K562 (cell line): ENCODE measurements around the gene GAL3ST3. TPM values are rescaled to one million over a fixed set of nuclear protein-coding genes. Genes with fewer than 3 reads are reported as not detected.

ENCODE experiments used
- ESRRA ChIP-seq: fragments of 450-650 bp; IDR thresholded peaks from 2 replicates; pipeline ENCODE4 v1.6.1; 2014; ENCODE audit warnings: low read depth, mild to moderate bottlenecking, moderate library complexity, borderline replicate concordance
- ETV6 ChIP-seq, 3 experiments: fragments of 150-350 bp in 1 of 3; sonication (generic) in 1 of 3; formaldehyde crosslinking in 1 of 3; IDR thresholded peaks; 2 replicates each; pipeline versions ENCODE4 v1.6.1 to v1.8.0; 2014 to 2022; ENCODE audit warnings: borderline replicate concordance in 2 of 3, low read depth in 2 of 3, antibody characterized with exemption in 1 of 3, low read length in 1 of 3, mild to moderate bottlenecking in 1 of 3, missing genetic modification reagents in 1 of 3
- HOMEZ ChIP-seq: fragments of 250-450 bp; sonication (Bioruptor Pico); IDR thresholded peaks from 2 replicates; pipeline ENCODE4 v1.4.0; 2020; ENCODE audit warnings: mild to moderate bottlenecking, moderate library complexity
- ID3 ChIP-seq, 2 experiments: fragments of 250-450 bp in 1 of 2; fragments of 450-650 bp in 1 of 2; sonication (Bioruptor Pico) in 1 of 2; IDR thresholded peaks; 2 replicates each; pipeline versions ENCODE4 v1.6.1 to v1.8.0; 2016 to 2021; ENCODE audit warnings: mild to moderate bottlenecking in 2 of 2, moderate library complexity in 2 of 2, missing compliant biosample characterization in 1 of 2, missing genetic modification characterization in 1 of 2
- JUN ChIP-seq, 2 experiments: sonication (generic) in 1 of 2; formaldehyde crosslinking in 1 of 2; IDR thresholded peaks; 2 replicates each; pipeline versions ENCODE4 v1.6.1 to v1.8.0; 2012 to 2022; ENCODE audit warnings: borderline replicate concordance in 2 of 2, mild to moderate bottlenecking in 2 of 2, improper control_type of control experiment in 1 of 2, low read depth in 1 of 2, low read length in 1 of 2, missing genetic modification reagents in 1 of 2
- KDM2B ChIP-seq: fragments of 250-450 bp; sonication (Bioruptor Pico); IDR thresholded peaks from 2 replicates; pipeline ENCODE4 v1.8.0; 2021; ENCODE audit warnings: mild to moderate bottlenecking, moderate library complexity
- KDM5B ChIP-seq: fragments of 200-600 bp; sonication (generic); IDR thresholded peaks from 2 replicates; pipeline ENCODE4 v1.6.1; 2012; ENCODE audit warnings: low read depth, mild to moderate bottlenecking, moderate library complexity, low read length, control low read depth, inconsistent platforms; ENCODE audit not compliant: insufficient replicate concordance
- MAFK ChIP-seq: IDR thresholded peaks from 2 replicates; pipeline ENCODE4 v1.6.1; 2011; ENCODE audit warnings: low read length, improper control_type of control experiment
- MAX ChIP-seq: sonication (generic); formaldehyde crosslinking; IDR thresholded peaks from 2 replicates; pipeline ENCODE4 v1.9.0; 2022; ENCODE audit warnings: mild to moderate bottlenecking, missing genetic modification reagents
- NFIX ChIP-seq: fragments of 250-450 bp; sonication (Bioruptor Pico); IDR thresholded peaks from 2 replicates; pipeline ENCODE4 v1.4.0; 2020; ENCODE audit warnings: low read depth, mild to moderate bottlenecking, moderate library complexity
- NR2C1 ChIP-seq, 2 experiments: fragments of 450-650 bp; IDR thresholded peaks; 2 replicates each; pipeline ENCODE4 v1.6.1; 2017; ENCODE audit warnings: mild to moderate bottlenecking in 2 of 2, antibody characterized with exemption in 1 of 2, inconsistent platforms in 1 of 2, missing compliant biosample characterization in 1 of 2, missing genetic modification characterization in 1 of 2
- NR4A1 ChIP-seq, 2 experiments: fragments of 250-450 bp in 1 of 2; fragments of 450-650 bp in 1 of 2; sonication (Bioruptor Pico) in 1 of 2; IDR thresholded peaks; 2 replicates each; pipeline versions ENCODE4 v1.4.0 to v1.6.1; 2016 to 2020; ENCODE audit warnings: mild to moderate bottlenecking in 2 of 2, missing compliant biosample characterization in 1 of 2, missing genetic modification characterization in 1 of 2, moderate library complexity in 1 of 2
- RB1 ChIP-seq: fragments of 450-650 bp; IDR thresholded peaks from 2 replicates; pipeline ENCODE4 v1.6.1; 2017; ENCODE audit warnings: low read depth, mild to moderate bottlenecking
- ZFP30 ChIP-seq: fragments of 250-450 bp; sonication (Bioruptor Pico); IDR thresholded peaks from 2 replicates; pipeline ENCODE4 v1.8.0; 2022; ENCODE audit warnings: moderate library complexity, mild to moderate bottlenecking, inconsistent platforms, borderline replicate concordance
- ZFP36 ChIP-seq: fragments of 150-350 bp; IDR thresholded peaks from 2 replicates; pipeline ENCODE4 v1.6.1; 2018; ENCODE audit warnings: low read length, low read depth; ENCODE audit not compliant: partially characterized antibody
- ZNF212 ChIP-seq: fragments of 450-650 bp; formaldehyde crosslinking; IDR thresholded peaks from 2 replicates; pipeline ENCODE4 v1.4.0; 2020; ENCODE audit warnings: mild to moderate bottlenecking
- ZNF232 ChIP-seq: sonication (generic); formaldehyde crosslinking; IDR thresholded peaks from 2 replicates; pipeline ENCODE4 v1.8.0; 2022; ENCODE audit warnings: mild to moderate bottlenecking, missing genetic modification reagents
- ZNF589 ChIP-seq: fragments of 200-800 bp; sonication (Bioruptor generic); IDR thresholded peaks from 2 replicates; pipeline ENCODE4 v1.6.1; 2016; ENCODE audit warnings: low read depth, missing genetic modification characterization, missing compliant biosample characterization
- polyA plus RNA-seq, 8 experiments: library from polyadenylated mRNA; depleted of rRNA in 4 of 8; stranded (reverse) in 5 of 8; unstranded in 3 of 8; fragments of >200 nt; fragmentation: Nextera tagmentation in 2 of 8; fragmentation: Illumina TruSeq in 1 of 8; extraction: Ambion mirVana in 2 of 8; extraction: Trizol in 1 of 8; gene quantifications; 2 replicates each; pipeline versions ENCODE4 v1.2.1 to v1.2.3, GENCODE V29; 2011 to 2014; ENCODE audit warnings: inconsistent platforms in 1 of 8, missing spikeins in 1 of 8
- total RNA-seq, 7 experiments: library from RNA; depleted of rRNA in 6 of 7; stranded (reverse); fragments of >200 nt in 6 of 7; fragmentation: Illumina TruSeq in 2 of 7; extraction: Trizol in 2 of 7; gene quantifications; 2 replicates each; pipeline versions ENCODE4 v1.2.1 to v1.2.3, GENCODE V29; 2011 to 2021; ENCODE audit warnings: low replicate concordance in 1 of 7
- TF ChIP-seq, protein P1 (sequence below): fragments of 250-450 bp; sonication (Bioruptor Pico); IDR thresholded peaks from 2 replicates; pipeline ENCODE4 v1.4.0; 2020
- TF ChIP-seq, protein P2 (sequence below): fragments of 250-450 bp; sonication (Bioruptor Pico); IDR thresholded peaks from 2 replicates; pipeline ENCODE4 v1.5.0; 2021; ENCODE audit warnings: mild to moderate bottlenecking, borderline replicate concordance

GAL3ST3 gene
- total and polyA plus RNA-seq, 9 of the 15 experiments (the other 6 are each of a cell fraction or from before 2014, with no cell fraction given) = not detected

- no peak for TF ChIP-seq MAX (CRISPR knock-in tag)
- TF ChIP-seq, protein P1, sequence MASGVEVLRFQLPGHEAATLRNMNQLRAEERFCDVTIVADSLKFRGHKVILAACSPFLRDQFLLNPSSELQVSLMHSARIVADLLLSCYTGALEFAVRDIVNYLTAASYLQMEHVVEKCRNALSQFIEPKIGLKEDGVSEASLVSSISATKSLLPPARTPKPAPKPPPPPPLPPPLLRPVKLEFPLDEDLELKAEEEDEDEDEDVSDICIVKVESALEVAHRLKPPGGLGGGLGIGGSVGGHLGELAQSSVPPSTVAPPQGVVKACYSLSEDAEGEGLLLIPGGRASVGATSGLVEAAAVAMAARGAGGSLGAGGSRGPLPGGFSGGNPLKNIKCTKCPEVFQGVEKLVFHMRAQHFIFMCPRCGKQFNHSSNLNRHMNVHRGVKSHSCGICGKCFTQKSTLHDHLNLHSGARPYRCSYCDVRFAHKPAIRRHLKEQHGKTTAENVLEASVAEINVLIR (CRISPR knock-in tag) = no peak
- no peak for TF ChIP-seq ETV6 (IDR thresholded peaks at IDR 0.05; ENCODE audit: borderline replicate concordance in 1 of 2, low read depth in 2 of 2, low read length in 1 of 2)
- TF ChIP-seq ETV6 (CRISPR knock-in tag; IDR thresholded peaks at IDR 0.05; ENCODE audit: borderline replicate concordance) = no peak
- TF ChIP-seq NR4A1 (CRISPR knock-in tag; IDR thresholded peaks at IDR 0.05) = no peak
- 0 out of 2 replicates have a peak, but pooled peaks have one; percentile 21 for TF ChIP-seq NR4A1 (tag; IDR thresholded peaks at IDR 0.05)
- peak; percentile 41 for TF ChIP-seq ZFP36
- no peak for TF ChIP-seq NFIX (CRISPR knock-in tag)
- TF ChIP-seq, protein P2, sequence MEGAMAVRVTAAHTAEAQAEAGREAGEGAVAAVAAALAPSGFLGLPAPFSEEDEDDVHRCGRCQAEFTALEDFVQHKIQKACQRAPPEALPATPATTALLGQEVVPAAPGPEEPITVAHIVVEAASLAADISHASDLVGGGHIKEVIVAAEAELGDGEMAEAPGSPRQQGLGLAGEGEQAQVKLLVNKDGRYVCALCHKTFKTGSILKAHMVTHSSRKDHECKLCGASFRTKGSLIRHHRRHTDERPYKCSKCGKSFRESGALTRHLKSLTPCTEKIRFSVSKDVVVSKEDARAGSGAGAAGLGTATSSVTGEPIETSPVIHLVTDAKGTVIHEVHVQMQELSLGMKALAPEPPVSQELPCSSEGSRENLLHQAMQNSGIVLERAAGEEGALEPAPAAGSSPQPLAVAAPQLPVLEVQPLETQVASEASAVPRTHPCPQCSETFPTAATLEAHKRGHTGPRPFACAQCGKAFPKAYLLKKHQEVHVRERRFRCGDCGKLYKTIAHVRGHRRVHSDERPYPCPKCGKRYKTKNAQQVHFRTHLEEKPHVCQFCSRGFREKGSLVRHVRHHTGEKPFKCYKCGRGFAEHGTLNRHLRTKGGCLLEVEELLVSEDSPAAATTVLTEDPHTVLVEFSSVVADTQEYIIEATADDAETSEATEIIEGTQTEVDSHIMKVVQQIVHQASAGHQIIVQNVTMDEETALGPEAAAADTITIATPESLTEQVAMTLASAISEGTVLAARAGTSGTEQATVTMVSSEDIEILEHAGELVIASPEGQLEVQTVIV = no peak
- no peak for TF ChIP-seq ZFP30 (CRISPR knock-in tag)
- no peak for TF ChIP-seq HOMEZ (CRISPR knock-in tag)
- TF ChIP-seq ZNF589 (CRISPR knock-in tag) = no peak
- TF ChIP-seq NR2C1 (IDR thresholded peaks at IDR 0.05) = no peak
- peak; percentile 2; the same call in 1 of the 2 replicates for TF ChIP-seq NR2C1 (tag; IDR thresholded peaks at IDR 0.05)
- no peak for TF ChIP-seq KDM2B (CRISPR knock-in tag)
- TF ChIP-seq ZNF232 (CRISPR knock-in tag) = 0 out of 2 replicates have a peak, but pooled peaks have one; percentile 12
- no peak for TF ChIP-seq RB1
- no peak for TF ChIP-seq JUN (IDR thresholded peaks at IDR 0.05; ENCODE audit: borderline replicate concordance, low read depth, low read length)
- TF ChIP-seq JUN (CRISPR knock-in tag; IDR thresholded peaks at IDR 0.05; ENCODE audit: borderline replicate concordance) = no peak
- TF ChIP-seq MAFK = no peak
- TF ChIP-seq ESRRA = 0 out of 2 replicates have a peak, but pooled peaks have one; percentile 0
- TF ChIP-seq KDM5B = no peak
- no peak for TF ChIP-seq ID3 (CRISPR knock-in tag; IDR thresholded peaks at IDR 0.05)
- TF ChIP-seq ID3 (tag; IDR thresholded peaks at IDR 0.05) = no peak
- no peak for TF ChIP-seq ZNF212
Measured at GRCh38 chr11:66013762-66014100, 35.2 kb downstream of the GAL3ST3 start (continued).
